GM04503 (cell line): Measurements from ENCODE around the gene FARP1.

ENCODE experiments used
- DNase-seq: peaks from one replicate; pipeline ENCODE4 v3.0.0-alpha.2; 2012; ENCODE audit warnings: low read depth

FARP1 gene

GRCh38 chr13:98429531-98429930 is 286.6 kb downstream of the FARP1 start:
- DNase-seq: no peak

DNA sequence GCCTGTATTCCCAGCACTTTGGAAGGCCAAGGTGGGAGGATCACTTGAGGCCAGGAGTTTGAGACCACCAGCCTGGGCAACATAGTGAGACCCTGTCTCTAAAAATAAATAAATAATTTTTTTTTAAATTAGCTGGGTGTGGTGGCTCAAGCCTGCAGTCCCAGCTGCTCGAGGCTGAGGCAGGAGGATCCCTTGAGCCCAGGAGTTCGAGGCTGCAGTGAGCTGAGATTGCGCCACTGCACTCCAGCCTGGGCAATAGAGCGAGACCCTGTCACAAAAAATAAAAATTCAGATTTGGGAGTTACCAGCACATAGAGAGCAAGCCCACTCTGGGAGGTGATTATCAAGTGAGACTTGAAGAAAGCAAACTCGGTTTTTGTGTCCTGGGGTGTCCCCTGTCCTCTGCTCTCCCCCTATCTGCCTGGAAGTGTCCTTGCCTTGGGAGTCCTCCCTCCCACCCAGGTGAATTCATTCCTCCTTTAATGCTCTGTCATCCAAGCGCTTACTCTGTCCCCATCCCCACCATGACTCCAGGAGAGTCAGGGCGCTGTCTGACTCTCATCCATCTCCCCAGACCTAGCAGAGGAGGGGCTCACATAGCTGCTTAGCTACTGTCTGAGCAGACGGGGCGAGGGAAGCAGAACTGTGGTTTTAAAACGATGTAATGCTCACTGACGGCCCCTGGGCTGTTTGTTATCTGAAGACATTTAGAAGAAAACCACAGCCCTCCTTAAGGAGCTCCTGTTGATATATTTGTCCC is 287.3 kb downstream of the FARP1 start:
- no peak for DNase-seq

- DNase-seq: no peak
Measured at GRCh38 chr13:98432638-98433037, 289.7 kb downstream of the FARP1 start.

DNA sequence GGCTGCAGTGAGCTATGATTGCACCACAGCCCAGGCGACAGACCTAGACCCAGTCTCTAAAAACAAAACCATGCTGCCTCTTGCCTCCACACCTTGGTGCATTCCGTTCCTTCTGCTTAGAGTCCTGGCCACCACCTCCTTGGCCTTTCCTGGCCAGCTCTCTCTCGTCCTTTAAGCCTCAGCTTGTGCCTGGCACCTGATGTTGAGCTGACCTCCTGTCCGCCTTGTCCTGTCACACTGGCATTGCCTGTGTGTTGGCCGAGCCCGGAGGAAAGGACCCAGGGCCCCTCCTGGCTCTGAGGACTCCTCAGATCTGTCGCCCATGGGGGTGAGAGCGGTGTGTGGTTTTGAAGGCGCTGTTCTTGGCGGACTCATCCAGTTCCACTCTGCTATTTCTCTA is 290.8 kb downstream of the FARP1 start:
- DNase-seq: no peak

- DNase-seq: no peak
Measured at GRCh38 chr13:98434060-98434459, 291.2 kb downstream of the FARP1 start.

- DNase-seq: no peak
Measured at GRCh38 chr13:98435376-98435775, 292.5 kb downstream of the FARP1 start.

DNA sequence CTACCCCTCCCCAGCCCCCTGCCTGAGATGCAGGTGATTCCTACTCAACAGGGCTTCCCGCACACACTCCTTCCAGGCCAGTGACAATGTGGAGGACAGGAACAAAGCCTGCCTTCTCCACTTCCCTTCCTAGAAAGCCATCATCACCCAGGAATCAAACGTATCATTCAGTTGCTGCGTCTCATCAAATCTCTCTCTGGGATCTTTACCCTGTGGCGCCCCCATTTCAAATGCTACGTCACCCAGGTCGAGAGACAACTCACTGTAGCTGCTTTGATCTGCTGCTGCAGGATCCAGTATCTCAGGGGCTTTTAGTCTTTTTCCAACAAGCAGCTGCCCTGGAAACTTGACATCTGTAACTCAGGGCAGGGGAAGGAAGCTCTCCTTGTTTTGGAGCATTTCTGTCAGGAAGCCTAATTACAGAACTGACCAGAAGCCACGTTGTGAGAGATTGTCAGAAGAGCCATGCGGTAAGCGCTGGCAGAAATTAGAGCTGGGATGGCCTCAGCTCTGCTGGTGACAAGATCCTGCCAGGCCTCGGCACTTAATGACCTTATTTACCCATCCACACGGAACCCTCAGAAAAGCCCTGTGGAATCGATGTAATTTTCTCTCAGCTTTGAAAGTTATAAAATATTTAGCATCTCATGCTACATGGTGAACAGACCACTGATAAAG is 293.5 kb downstream of the FARP1 start:
- no peak for DNase-seq

DNA sequence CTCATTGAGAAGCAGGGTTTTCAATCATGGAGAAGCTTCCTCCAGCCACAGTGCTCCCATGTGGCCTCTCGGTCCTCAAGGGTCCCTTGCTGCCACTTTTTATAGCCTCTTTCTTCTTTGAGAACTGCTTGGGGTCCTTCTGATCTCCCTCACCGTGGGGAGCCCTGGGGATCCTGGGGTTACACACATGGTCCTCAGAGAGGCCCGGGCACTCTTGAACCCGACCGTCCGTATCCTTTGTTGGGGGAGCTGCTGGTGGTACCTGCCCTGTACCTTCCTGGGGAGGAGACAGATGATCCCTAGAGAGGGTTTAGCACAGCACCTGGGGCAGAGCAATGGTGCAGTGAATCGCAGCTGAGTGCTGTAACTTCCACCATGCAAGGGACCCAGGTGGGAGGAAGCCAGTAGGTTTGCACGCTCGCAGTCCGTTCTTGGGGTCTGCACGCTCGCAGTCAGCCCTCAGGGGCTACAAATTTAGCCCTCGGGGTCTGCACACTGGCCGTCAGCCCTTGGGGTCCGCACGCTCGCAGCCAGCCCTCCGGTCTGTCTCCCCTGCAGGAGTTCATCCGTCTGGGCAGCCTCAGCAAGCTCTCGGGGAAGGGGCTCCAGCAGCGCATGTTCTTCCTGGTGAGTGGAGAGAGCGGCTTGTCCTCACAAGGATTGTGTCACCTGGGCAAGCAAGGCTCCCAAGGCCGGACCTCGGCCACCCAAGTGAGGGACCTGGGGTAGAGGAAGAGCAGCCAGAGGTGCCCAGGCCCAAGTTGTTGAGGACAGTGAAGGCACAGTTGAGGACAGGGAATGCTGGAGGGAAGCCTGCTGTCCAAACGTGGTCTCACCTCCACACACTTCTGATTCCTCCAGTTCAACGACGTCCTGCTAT is 295.6 kb downstream of the FARP1 start:
- DNase-seq: no peak

- no peak for DNase-seq
Measured at GRCh38 chr13:98439126-98439828, 296.4 kb downstream of the FARP1 start.

DNA sequence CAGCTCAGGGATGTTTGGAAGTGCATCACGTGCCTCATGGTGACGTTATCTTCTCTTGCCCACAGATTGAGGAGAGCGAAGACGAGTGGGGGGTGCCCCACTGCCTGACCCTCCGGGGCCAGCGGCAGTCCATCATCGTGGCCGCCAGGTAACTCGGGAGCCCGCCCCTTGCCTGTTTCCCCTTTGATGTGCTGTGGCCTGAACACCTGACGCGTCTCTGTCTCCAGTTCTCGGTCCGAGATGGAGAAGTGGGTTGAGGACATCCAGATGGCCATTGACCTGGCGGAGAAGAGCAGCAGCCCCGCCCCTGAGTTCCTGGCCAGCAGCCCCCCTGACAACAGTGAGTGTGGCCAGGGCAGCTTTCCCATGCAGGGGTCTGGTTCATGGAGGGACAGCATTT is 297.0 kb downstream of the FARP1 start:
- no peak for DNase-seq

GRCh38 chr13:98440390-98441055 is 297.6 kb downstream of the FARP1 start:
- no peak for DNase-seq

DNA sequence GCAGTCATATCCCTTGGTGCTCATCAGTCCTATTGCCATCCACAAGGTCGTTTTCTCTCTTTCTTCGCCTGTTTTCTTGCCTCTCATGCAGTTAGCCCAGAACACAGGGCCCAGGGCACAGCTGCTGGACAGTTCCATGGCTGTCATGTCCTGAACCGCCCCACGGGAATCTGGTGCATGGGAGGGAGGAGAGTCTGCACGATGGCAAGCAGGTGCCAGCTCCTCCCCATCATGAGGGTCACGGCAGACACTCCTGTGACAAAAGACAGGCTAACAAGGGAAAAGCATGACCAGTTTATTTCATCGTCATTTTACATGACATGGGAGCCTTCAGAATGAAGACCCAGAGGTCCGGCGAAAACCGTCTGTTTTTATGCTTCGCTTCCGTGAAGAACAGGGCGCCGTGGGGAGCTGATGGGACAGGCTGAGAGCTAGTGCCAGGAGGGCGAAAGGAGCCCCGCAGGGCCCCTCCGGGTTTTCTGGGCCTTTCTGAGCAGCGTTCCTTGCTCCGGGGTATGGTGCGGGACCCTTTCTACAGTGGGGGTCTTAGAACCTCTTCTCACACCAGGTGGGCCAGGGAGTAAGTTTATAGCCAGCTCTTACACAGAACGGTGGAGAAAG is 298.3 kb downstream of the FARP1 start:
- no peak for DNase-seq

DNA sequence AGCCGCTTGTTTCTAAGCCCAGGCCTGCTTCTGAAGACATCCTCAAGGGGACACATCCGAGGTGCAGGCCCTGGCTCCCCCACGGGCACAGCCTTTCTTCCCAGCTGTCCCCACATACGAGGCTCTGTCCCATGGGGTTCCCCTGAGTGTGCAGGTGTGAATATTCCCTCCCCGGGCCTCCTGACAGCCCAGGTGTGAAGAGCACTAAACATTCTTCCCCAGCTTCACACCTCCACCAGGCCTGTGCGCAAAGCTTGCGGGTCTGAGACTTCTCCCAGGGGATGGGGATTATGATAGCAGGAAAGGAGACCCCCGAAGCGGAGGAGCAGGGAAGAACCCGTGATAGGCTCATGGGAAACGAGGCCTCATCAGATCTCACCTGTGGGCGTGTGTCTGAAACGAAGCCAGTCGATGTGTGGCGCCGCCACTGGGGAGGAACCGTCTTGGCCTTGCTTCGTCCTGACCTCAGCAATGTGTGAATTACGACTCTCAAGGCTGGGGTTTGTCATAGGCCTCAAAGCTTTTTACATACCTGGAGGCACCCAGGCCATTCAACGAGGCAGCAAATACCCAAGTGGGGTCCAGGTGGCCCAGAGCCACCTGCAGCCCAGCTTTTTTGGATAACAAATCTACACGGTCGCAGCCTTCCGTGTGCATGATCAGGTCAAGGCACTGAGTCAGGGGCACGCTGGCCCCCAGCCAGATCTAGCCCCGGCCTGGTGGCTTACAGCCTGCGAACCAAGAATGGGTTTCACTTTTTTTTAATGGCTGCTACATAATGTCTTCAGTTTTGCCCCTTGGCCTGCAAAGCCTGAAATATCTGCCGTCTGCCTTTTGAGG is 299.7 kb downstream of the FARP1 start:
- DNase-seq: no peak

DNA sequence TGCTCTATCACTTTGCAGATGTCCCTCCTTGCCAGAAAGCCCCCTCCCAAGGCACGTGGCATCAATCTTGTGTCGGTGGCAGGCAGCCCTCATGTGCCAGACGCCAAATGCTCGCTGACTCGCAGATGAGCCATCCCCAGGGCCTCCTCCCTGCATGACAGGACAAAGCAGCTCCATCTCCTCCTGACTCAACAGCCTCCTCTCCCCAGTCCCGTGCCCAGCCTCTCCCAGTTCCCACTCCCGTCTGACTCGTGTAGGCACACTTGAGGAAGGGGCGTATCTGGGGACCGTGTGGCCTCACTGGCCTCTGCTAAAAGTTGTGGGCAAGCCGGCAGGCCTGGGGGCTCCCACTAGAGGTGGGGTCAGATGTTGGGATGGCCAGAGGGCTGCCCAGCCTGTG is 300.4 kb downstream of the FARP1 start:
- peak; percentile 58 for DNase-seq

GRCh38 chr13:98443800-98444325 is 301.0 kb downstream of the FARP1 start:
- DNase-seq: no peak

DNA sequence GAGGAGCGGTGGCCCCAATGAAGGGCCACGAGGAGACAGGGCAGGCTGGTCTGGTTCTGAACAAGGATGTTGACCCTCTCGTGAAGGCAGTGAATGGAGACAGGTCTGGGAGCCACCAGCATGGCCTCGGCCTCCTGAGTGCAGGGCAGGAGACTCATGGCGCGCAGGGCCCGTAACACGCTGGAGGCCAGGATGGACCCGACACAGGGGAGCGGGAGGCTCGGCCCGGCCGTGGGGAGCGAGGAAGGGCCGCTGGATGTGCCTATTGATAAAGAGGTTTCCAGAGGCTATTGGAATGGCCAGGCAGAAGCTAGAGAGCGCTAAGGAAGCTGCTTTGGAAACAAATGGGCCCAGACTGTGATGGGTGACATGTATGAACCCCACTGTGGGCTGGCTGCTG is 301.5 kb downstream of the FARP1 start:
- no peak for DNase-seq

DNA sequence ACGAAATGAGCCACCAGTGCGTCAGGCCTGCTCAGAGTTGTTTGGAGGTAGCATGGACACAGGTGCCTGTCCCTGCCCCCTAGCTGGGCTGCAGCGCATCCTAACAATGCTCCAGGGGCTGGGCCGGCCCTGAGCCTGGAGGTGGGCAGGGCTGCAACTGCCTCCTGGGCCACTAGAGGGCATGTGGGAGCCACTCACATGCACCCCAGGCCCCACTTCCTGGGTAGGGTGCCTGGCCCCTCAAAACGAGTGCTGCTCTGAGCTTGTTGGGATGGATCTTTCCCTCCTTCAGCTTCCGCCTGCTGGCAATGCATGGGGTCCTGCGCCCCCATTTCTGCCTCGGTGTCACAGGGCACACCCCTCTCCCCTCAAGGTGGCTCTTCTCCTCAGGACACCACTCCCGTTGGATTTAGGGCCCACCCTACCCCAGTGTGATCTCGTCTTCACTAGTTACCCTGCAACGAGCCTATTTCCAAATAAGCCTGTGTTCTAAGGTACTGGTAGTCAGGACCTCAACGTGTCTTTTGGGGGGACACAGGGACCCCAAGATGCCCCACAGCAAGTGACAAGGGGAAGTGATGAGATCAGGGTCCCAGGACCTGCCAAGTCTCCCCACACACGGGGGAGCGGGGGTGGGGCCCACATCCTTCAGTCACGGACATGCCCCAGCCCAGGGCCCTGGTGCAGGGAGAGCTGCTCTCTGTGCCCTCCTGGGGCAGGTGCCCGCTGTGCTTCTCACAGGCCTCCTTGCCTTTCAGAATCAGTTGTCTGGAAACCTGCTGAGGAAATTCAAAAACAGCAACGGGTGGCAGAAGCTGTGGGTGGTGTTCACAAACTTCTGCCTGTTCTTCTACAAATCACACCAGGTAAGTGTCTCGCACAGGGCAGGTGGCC is 302.7 kb downstream of the FARP1 start:
- no peak for DNase-seq

- DNase-seq: no peak
Measured at GRCh38 chr13:98446234-98446621, 303.3 kb downstream of the FARP1 start.

- no peak for DNase-seq
Measured at GRCh38 chr13:98447130-98447529, 304.2 kb downstream of the FARP1 start.
